ENCODE data around the gene PPP2R3B.
"Not testable (repeated sequence)": the region's sequence is repeated elsewhere in the genome, so short reads cannot be mapped to it uniquely, and the experiment has no call there.

Gene PPP2R3B

GRCh38 chrX:351736-352135 lies 35.0 kb downstream of the PPP2R3B start:
- no peak for DNase-seq

DNA sequence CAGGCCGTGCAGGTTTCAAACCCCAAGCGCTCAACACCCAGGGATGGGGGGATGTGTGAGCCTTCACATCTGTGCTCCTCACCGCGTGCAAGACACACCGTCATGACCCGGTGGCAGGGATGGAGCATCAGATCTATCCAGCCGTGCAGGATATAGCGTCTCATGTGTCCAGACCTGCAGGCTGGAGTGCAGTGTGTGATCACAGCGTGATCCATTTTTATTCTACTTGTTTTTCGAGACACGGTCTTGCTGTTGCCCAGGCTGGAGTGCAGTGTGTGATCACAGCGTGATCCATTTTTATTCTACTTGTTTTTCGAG lies 35.4 kb downstream of the PPP2R3B start:
- DNase-seq: not testable (repeated sequence)

- no peak for DNase-seq
These were observed 36.0 kb downstream of the PPP2R3B start for GRCh38 chrX:350534-351323.

- no peak for DNase-seq
These were observed 36.6 kb downstream of the PPP2R3B start for GRCh38 chrX:350148-350533.

GRCh38 chrX:349702-350101 lies 37.0 kb downstream of the PPP2R3B start:
- no peak for DNase-seq

DNA sequence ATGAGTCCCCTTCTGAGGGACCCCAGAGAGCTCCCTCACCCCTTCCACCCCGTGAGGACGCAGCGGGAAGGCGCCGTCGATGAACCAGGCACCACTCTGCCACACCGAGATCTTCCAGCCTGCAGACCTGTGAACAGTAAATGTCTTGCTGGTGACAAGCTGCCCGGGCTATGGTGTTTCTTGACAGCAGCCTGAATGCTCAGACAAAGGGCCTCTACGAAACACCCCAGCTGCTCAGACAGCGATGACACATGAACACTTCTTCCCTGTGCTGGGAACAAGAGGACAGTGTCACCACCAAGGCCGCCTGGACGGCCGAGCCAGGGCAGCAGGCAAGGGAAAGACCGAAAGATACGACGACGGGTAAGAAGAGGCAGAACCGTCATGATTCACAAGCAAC lies 37.5 kb downstream of the PPP2R3B start:
- no peak for DNase-seq

GRCh38 chrX:348461-349117 lies 38.1 kb downstream of the PPP2R3B start:
- no peak for DNase-seq

- no peak for DNase-seq
These were observed 39.2 kb downstream of the PPP2R3B start for GRCh38 chrX:347351-348117.

DNA sequence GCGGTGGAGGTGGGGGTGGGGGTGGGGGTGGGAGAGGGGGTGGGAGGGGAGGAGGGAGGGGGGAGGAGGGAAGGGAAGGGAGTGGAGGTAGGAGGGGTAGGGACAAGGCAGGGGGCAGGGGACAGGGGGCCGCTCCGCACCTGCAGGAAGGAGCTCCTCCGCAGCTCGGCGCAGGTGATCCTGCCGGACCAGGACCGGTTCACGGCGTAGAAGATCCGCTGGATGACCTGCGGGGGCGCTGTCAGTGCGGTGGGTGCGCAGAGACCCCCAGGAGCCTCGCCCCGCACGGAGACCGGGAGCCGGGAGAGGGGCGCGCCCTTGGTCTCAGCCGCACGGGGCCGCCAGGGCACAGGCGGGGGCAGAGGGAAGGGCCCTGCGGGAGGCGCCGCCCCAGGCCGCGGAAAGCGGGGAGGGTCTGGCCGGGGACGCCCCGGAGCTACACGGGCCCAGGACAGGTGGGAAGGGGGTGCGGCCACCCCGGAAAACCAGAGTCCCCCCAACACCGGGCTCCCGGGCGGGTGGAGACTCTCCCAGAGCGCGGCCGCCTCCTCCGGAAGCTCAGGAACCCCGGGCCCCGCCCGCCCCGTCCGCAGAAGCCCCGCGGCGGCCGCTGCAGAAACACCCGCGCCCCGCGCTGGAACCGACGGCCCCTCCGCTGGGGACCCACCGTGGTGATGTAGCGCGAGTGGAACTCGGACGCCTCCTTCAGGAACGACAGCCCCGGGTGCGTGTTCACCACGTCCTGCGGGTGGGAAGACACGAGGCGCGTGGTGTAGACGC lies 40.5 kb downstream of the PPP2R3B start:
- no peak for DNase-seq

DNA sequence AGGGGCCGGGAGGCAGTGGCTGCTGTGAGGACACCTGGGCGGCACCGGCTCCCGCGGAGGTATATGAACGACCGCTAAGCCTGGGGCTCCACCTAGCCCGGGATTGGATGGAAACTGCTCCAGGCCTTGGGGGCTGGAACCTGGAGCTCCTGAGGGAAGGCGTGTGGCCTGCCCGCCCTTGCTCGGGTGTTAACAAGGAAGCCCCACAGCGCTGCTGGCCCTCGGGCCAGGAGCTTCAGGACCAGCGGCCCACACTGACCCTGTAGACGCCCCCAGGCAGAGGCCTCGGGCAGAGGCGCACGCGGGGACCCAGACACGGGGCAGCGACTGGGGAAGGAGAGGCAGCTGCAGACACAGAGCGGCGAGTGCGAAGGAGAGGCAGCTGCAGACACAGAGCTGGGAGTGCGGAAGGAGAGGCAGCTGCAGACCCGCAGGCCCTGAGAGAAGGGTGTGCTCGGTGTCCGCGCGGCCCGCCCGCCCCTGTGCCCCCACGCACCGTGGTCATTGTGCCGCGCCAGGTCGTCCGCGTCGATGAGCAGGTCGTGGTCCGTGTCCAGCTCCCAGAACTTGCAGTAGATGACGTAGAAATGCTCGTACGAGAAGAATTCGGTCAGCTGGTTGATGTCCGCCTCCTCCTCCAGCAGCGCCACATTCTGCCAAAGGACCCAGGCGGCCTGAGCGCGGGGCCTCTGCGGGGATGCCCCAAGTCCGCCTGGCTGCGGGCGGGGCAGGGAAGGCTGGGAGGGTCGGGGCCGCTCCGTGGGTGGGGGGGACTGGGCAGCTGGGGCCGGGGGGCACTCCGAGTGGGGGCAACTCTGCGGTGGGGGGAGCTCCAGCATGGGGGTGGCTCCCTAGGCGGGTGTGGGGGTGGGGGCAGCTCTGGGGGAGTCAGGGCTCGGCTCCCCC lies 41.4 kb downstream of the PPP2R3B start:
- DNase-seq: no peak

DNA sequence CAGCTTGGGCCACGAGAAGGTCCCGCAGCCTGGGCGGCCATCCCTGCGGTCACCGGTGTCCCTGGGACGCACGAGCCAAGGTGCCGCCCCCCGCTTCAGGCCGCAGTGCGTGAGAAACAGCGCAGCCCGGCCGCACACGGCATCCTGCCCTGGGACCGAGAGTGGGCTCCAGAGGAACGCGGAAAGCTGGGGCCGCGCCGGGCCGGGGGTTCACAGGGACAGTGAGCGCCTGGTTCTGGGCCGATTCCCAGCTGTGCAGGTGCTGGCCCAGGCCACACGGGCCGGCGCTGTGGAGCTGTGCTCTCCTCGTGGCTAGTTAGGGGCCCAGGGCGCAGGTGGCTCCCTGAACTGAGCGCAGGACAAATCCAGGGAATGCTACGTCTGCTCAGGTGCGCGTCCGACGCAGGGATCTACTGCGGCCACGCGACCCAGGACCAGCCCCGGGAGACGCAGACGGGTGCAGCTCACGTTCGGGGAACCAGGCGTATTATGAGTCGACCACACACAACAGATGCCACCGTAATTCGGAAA lies 42.3 kb downstream of the PPP2R3B start:
- DNase-seq: no peak

DNA sequence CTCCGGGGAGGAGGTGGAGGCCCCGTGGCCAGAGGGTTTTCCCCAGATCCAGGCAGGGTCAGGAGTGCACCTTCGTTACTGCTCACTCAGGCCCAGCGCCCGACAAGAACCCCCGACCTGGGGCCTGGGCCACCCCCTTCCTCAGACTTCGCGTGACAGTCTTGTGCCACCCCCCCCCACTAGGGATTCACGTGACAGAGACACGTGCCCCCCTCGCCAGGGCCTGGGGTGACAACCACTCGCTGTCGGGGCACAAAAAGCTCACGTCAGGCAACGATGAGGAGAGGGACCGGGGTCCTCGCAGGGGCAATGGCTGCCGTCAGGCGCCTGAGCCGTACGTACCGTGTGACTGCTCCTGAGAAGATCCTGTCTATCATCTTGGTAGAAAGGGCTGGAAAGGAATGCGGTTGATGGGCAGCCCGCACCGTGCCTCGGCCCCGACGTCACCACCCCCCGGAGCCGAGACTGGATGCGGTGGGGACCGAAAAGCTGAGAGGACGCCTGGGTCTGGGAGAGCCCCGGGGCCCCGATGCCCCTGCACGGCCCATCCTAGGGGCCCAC lies 45.1 kb downstream of the PPP2R3B start:
- DNase-seq: no peak

DNA sequence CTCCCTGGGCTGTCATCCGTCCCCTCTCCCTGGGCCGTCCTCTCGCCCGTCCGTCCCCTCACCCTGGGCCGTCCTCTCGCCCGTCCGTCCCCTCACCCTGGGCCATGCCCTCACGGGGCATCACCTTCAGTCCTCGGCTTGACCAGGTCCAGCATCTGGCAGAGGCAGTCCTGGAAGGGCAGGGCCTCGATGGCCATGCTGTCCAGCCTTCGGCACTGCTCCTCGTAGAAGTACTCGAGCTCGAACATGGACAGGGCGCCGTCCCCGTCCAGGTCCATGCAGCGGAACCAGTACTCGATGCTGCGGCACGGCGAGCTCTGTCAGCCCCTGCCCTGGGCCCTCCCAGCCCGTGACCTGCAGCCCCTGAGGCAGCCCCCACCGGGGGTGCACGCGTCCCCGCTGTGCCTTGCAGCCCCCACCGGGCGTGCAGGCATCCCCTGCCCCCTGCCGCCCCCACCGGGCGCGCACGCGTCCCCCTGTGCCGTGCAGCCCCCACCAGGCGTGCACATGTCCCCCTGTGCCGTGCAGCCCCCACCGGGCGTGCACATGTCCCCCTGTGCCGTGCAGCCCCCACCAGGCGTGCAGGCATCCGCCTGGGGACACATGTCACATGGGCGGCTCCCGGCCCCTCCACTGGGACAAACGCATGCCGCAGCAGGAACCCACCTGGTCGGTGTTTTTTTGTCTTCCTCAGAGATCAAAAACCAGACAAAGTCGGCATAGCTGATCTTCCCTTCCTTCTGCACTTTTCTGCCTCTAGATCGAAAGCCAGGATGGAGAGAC lies 45.9 kb downstream of the PPP2R3B start:
- no peak for DNase-seq

DNA sequence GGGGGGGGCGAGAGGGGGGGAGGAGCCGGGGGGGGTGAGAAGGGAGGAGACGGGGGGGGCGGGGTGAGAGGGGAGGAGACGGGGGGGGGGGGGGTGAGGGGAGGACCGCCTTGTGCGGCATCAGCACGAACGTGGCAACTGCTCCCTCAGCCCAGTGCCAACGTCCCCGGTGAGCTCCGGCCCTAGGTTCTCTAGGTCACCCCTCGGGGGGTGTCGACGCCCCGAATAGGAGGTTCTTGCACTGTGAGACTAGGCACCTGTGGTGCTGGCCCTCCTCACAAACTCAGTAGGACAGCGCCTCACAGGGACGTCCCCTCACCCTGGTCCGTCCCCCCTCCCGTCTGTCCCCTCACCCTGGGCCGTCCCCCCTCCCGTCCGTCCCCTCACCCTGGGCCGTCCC lies 46.6 kb downstream of the PPP2R3B start:
- no peak for DNase-seq

DNA sequence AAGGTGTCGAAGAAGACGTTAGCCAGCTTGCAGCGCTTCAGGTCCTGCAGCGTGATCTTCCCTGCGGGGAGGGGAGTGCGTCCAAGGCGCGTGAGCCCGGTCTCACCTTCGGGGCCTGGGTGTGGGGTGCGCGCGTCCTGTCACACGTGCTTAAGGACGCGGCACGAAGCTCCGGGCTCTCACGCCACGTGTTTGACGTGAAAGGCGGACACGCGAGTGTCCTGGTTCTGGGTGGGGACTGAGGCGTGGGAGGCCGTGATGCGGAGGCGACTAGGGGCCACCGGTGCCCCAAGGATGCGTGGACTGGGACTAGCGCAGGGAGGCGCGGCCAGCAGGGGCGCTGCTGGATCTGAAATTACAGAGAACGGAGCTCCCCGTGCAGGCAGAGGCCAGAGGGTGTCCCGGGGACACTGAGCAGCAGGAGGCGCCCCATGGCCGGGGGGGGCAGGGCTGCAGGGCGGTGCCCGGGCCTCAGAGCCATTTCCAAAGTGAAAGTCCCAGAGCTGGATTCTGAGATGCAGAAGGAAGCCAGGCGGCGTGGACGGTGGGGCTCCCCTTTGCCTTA lies 47.8 kb downstream of the PPP2R3B start:
- no peak for DNase-seq

GRCh38 chrX:338281-338835 lies 48.3 kb downstream of the PPP2R3B start:
- DNase-seq: no peak

DNA sequence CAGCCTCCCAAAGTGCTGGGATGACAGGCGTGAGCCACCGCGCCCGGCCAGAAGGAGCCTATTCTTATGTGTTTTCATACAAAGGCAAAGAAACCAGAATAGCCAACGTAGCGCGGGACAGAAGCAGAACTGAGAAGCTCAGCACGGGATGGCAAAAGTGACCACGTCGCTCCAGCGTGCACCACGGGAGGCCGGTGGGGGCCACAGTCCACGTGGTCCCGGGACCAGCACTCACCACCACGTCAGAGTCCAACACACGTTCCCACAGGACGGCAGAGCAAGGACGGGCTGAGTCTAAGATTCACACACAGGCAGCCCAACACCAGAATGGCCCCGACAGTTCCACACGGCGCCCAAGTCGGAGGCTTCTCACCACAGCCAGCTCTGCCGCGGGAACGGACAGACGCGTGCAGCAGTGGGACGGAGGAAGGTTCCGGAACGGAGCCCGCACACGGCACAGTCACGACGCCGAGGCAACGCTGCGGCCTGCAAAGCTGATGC lies 49.3 kb downstream of the PPP2R3B start:
- no peak for DNase-seq

DNA sequence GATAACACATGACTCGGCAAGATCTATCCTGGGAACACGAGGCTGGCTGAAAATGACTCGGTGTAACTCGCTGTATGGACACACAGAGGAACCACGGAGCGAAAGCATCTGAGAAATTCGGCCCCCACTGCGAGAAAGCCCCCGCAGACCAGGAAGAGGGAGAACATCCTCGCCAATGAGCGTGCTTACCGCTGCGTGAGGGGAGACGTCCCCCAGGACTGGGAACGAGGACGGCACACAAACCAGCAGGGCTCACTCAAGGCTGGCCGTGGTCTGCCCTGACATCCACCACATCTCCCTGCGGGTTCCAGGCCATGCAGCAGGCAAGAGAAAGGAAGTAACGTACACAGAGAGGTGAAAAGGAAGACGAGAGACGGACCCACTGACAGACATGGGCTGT lies 50.5 kb downstream of the PPP2R3B start:
- no peak for DNase-seq

DNA sequence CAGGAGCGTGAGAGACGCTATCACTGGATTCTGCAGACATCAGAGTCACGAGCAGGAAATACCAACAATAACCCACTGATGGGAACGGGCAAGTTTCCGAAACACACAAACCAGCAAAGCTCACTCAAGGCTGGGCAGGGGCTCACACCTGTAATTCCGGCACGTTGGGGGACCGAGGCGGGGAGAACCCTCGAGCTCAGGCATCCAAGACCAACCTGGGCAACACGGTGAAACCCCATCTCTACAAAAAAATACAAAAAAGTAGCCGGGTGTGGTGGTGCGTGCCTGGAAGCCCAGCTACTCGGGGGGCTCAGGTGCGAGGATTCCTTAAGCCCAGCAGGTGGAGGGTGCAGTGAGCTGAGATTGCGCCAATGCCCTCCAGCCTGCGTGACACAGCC lies 51.0 kb downstream of the PPP2R3B start:
- no peak for DNase-seq

Data from stimulated activated CD4-positive, alpha-beta T cell treated with anti-CD3 and anti-CD28 coated beads, Interleukin-4, amount 100 ng/mL, for 1 hour (primary cell).